ENCODE results near the gene PSMB2. TPM values are rescaled to one million over a fixed set of nuclear protein-coding genes. Genes with fewer than 3 reads are reported as not detected.

Gene PSMB2
- total and polyA plus RNA-seq, 2 donors from 2014 or later: 44.1 to 78.0 TPM

- intact Hi-C loops (cut with DNase I): no loop called here
- no peak overlapping the region for H3K4me3 ChIP-seq (ENCODE audit: low read length in 3 of 3)
- TF ChIP-seq CTCF (IDR thresholded peaks at IDR 0.05; ENCODE audit: borderline replicate concordance, extremely low read depth, insufficient read depth): no peak
- H3K9me3 ChIP-seq (ENCODE audit: control insufficient read depth in 2 of 3, insufficient read depth in 1 of 3, low read length in 3 of 3): no peaks in the 10 kb centered on the region
- no peak overlapping the region for H3K9ac ChIP-seq (ENCODE audit: low read length in 3 of 3)
- no peaks in the 10 kb centered on the region for H3K27me3 ChIP-seq (ENCODE audit: control insufficient read depth, insufficient read depth, low read length)
- H3K36me3 ChIP-seq (ENCODE audit: control insufficient read depth in 2 of 3, insufficient read depth in 3 of 3, low read length in 3 of 3): peaks cover 0 to 14% (median 3%) of the 10 kb centered on the region in 3 donors
- peaks cover 0 to 19% (median 13%) of the 10 kb centered on the region in 3 donors for H3K4me1 ChIP-seq (ENCODE audit: control insufficient read depth in 2 of 3, insufficient read depth in 2 of 3, low read depth in 1 of 3, low read length in 3 of 3)
- no peak overlapping the region for H3K27ac ChIP-seq (ENCODE audit: low read depth in 2 of 2, low read length in 2 of 2)
- DNase-seq (no peak), FAIRE-seq (no peak)
Observed at GRCh38 chr1:35554266-35555211, 86.8 kb downstream of the PSMB2 start.

GRCh38 chr1:35553851-35554250 lies 87.5 kb downstream of the PSMB2 start:
- Histone ChIP-seq H3K27me3 (ENCODE audit: control insufficient read depth, insufficient read depth, low read length) (no peaks in the 10 kb centered on the region), H3K4me1 (ENCODE audit: control insufficient read depth in 2 of 3, insufficient read depth in 2 of 3, low read depth in 1 of 3, low read length in 3 of 3) (peaks cover 0 to 19% (median 13%) of the 10 kb centered on the region in 3 donors), H3K36me3 (ENCODE audit: control insufficient read depth in 2 of 3, insufficient read depth in 3 of 3, low read length in 3 of 3) (peaks cover 0 to 14% (median 3%) of the 10 kb centered on the region in 3 donors), H3K9ac (ENCODE audit: low read length in 3 of 3) (no peak overlapping the region), H3K4me3 (ENCODE audit: low read length in 3 of 3) (no peak overlapping the region), H3K27ac (ENCODE audit: low read depth in 2 of 2, low read length in 2 of 2) (no peak overlapping the region), H3K9me3 (ENCODE audit: control insufficient read depth in 2 of 3, insufficient read depth in 1 of 3, low read length in 3 of 3) (no peaks in the 10 kb centered on the region)
- intact Hi-C loops (cut with DNase I): no loop called here
- FAIRE-seq: no peak
- no peak for TF ChIP-seq CTCF (IDR thresholded peaks at IDR 0.05; ENCODE audit: borderline replicate concordance, extremely low read depth, insufficient read depth)
- DNase-seq: no peak

Other genes starting within 250 kb of the PSMB2 start
- 73.0 TPM for gene KIAA0319L, start 84.1 kb downstream of the PSMB2 start, total RNA-seq
- gene KIAA0319L, start 84.1 kb downstream of the PSMB2 start, polyA plus RNA-seq (ENCODE audit: insufficient read depth, low read depth, low replicate concordance): 30.3 TPM
- 22.4 TPM for gene NCDN, start 83.7 kb downstream of the PSMB2 start, total RNA-seq
- 14.3 TPM for gene NCDN, start 83.7 kb downstream of the PSMB2 start, polyA plus RNA-seq (ENCODE audit: insufficient read depth, low read depth, low replicate concordance)
- gene TFAP2E, start 68.2 kb downstream of the PSMB2 start, total RNA-seq: 1.0 TPM
- 0.28 TPM for gene TFAP2E, start 68.2 kb downstream of the PSMB2 start, polyA plus RNA-seq (ENCODE audit: insufficient read depth, low read depth, low replicate concordance)
- 7.4 TPM for gene C1orf216, start 77.4 kb upstream of the PSMB2 start, total RNA-seq
- gene C1orf216, start 77.4 kb upstream of the PSMB2 start, polyA plus RNA-seq (ENCODE audit: insufficient read depth, low read depth, low replicate concordance): 6.0 TPM
- gene CLSPN, start 128.5 kb upstream of the PSMB2 start, total RNA-seq: 1.1 TPM
- 0.92 TPM for gene CLSPN, start 128.5 kb upstream of the PSMB2 start, polyA plus RNA-seq (ENCODE audit: insufficient read depth, low read depth, low replicate concordance)
- gene AGO4, start 166.5 kb upstream of the PSMB2 start, total RNA-seq: 12.2 TPM
- gene AGO4, start 166.5 kb upstream of the PSMB2 start, polyA plus RNA-seq (ENCODE audit: insufficient read depth, low read depth, low replicate concordance): 3.3 TPM
- 21.4 TPM for gene AGO1, start 241.7 kb upstream of the PSMB2 start, total RNA-seq
- gene AGO1, start 241.7 kb upstream of the PSMB2 start, polyA plus RNA-seq (ENCODE audit: insufficient read depth, low read depth, low replicate concordance): 3.3 TPM